ENCODE results near the gene FOSL1. TPM values are rescaled to one million over a fixed set of nuclear protein-coding genes. Genes with fewer than 3 reads are reported as not detected.

The FOSL1 gene
- total RNA-seq, 1 experiment from 2014 or later, result 58.8 TPM

DNA sequence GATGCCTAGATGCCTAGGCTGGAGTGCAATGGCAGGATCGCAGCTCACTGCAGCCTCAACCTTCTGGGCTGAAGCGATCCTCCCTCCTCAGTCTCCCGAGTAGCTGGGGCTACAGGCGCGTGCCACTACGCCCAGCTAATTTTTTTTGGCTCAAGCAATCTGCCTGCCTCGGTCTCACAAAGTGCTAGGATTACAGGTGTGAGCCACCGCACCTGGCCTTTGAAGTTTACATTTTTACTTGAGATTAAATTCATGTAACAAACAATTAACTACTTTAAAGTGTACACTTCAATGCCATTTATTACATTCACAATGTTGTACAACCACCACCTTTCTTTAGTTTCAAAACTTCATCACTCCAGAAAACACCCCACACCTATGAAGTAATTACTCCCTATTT lies 3.5 kb upstream of the FOSL1 start:
- no peaks in the 10 kb centered on the region for H3K9me3 ChIP-seq (ENCODE audit: insufficient read depth, low read depth)
- no peak overlapping the region for H3K4me3 ChIP-seq
- ChIA-PET CTCF (interaction anchor here (0.6 to 1.4 kb wide), 4 partner anchors 8 to 71 kb away, joined by 3 to 11 read pairs (median 4); no protein-coding TSS in a partner anchor), POLR2A (ENCODE audit: unreplicated experiment) (interaction anchor here (1.0 kb wide), 1 partner anchor 9 kb away, joined by 6 read pairs; no protein-coding TSS in a partner anchor)
- H3K36me3 ChIP-seq (ENCODE audit: low read depth), result peaks cover 3% of the 10 kb centered on the region; the same call in 1 of the 2 replicates
- H2AFZ ChIP-seq, result 0 out of 2 replicates have a peak overlapping the region, but pooled peaks have one; percentile 5
- H3K27ac ChIP-seq, result peak overlapping the region; percentile 76
- no peak for DNase-seq
- BruUV-seq (replicated peaks), result no TSS peak
- peaks cover 55% of the 10 kb centered on the region for H3F3A ChIP-seq (ENCODE audit: insufficient read depth, low read depth)
- TF ChIP-seq EZH2 (IDR thresholded peaks at IDR 0.05; ENCODE audit: low read depth), result no peak
- TF ChIP-seq, protein P1, sequence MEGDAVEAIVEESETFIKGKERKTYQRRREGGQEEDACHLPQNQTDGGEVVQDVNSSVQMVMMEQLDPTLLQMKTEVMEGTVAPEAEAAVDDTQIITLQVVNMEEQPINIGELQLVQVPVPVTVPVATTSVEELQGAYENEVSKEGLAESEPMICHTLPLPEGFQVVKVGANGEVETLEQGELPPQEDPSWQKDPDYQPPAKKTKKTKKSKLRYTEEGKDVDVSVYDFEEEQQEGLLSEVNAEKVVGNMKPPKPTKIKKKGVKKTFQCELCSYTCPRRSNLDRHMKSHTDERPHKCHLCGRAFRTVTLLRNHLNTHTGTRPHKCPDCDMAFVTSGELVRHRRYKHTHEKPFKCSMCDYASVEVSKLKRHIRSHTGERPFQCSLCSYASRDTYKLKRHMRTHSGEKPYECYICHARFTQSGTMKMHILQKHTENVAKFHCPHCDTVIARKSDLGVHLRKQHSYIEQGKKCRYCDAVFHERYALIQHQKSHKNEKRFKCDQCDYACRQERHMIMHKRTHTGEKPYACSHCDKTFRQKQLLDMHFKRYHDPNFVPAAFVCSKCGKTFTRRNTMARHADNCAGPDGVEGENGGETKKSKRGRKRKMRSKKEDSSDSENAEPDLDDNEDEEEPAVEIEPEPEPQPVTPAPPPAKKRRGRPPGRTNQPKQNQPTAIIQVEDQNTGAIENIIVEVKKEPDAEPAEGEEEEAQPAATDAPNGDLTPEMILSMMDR (conservative IDR thresholded peaks at IDR 0.05), result no peak
- intact Hi-C loops (cut with micrococcal nuclease; ENCODE audit: unreplicated experiment), result loop anchor here (1.0 kb wide), 1 partner anchor 12 kb away; no protein-coding TSS in a partner anchor
- H3K4me1 ChIP-seq (replicated peaks; ENCODE audit: insufficient read depth), result peaks cover 59% of the 10 kb centered on the region
- H3K27me3 ChIP-seq (ENCODE audit: insufficient read depth, low read depth), result no peaks in the 10 kb centered on the region
- no peaks in the 10 kb centered on the region for H3K9me2 ChIP-seq (ENCODE audit: insufficient read depth)
- H3K79me2 ChIP-seq (ENCODE audit: low read depth), result peaks cover 22% of the 10 kb centered on the region
- H4K20me1 ChIP-seq (ENCODE audit: insufficient read depth), result peaks cover 4% of the 10 kb centered on the region
- H3K4me2 ChIP-seq, result peak overlapping the region; percentile 74

DNA sequence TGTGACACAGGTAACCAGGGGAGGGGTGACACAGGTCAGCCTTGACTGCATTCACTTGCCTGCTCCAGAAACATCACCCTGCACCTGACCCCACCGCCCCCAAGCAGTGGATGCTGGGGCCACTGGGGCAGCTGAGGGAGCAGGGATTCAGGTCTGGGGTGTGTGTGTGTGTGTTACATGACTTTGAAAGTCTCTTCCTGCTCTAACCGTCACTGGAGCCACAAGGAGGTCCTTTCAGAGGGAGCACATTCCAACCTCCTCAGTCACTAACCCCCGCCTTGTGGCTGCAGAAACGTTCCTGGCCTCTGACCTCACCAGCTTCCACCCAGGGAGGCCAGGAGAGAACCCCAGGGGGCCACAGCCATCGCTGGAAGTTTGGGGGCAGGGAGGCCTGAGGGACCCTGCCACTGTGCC lies 2.9 kb upstream of the FOSL1 start:
- CTCF ChIA-PET, result interaction anchor here (0.6 to 1.4 kb wide), 3 partner anchors 9 to 71 kb away, joined by 3 to 11 read pairs (median 3); no protein-coding TSS in a partner anchor
- no peaks in the 10 kb centered on the region for H3K9me3 ChIP-seq (ENCODE audit: insufficient read depth, low read depth)
- peak; percentile 91 to 95 for DNase-seq
- H3K4me2 ChIP-seq, result peak overlapping the region; percentile 74
- no peak overlapping the region; the same call in 1 of the 2 replicates for H3K4me3 ChIP-seq
- peaks cover 66% of the 10 kb centered on the region for H3K4me1 ChIP-seq (replicated peaks; ENCODE audit: insufficient read depth)
- POLR2A ChIA-PET (ENCODE audit: unreplicated experiment), result interaction anchor here (0.5 to 1.0 kb wide), 5 partner anchors 9 to 477 kb away, joined by 3 to 7 read pairs (median 4); partner anchors contain the start of gene MALAT1
- no peaks in the 10 kb centered on the region for H3K27me3 ChIP-seq (ENCODE audit: insufficient read depth, low read depth)
- TF ChIP-seq, protein P1 (conservative IDR thresholded peaks at IDR 0.05), result no peak
- no peak for TF ChIP-seq EZH2 (IDR thresholded peaks at IDR 0.05; ENCODE audit: low read depth)
- H4K20me1 ChIP-seq (ENCODE audit: insufficient read depth), result peaks cover 10% of the 10 kb centered on the region
- peaks cover 10% of the 10 kb centered on the region; the same call in 1 of the 2 replicates for H3K36me3 ChIP-seq (ENCODE audit: low read depth)
- intact Hi-C loops (cut with micrococcal nuclease; ENCODE audit: unreplicated experiment), result loop anchor here (1.0 kb wide), 1 partner anchor 12 kb away; no protein-coding TSS in a partner anchor
- peaks cover 58% of the 10 kb centered on the region for H3F3A ChIP-seq (ENCODE audit: insufficient read depth, low read depth)
- H3K9me2 ChIP-seq (ENCODE audit: insufficient read depth), result no peaks in the 10 kb centered on the region
- 0 out of 2 replicates have a peak overlapping the region, but pooled peaks have one; percentile 5 for H2AFZ ChIP-seq
- peak overlapping the region; percentile 76 for H3K27ac ChIP-seq
- no TSS peak for BruUV-seq (replicated peaks)
- peaks cover 28% of the 10 kb centered on the region for H3K79me2 ChIP-seq (ENCODE audit: low read depth)

DNA sequence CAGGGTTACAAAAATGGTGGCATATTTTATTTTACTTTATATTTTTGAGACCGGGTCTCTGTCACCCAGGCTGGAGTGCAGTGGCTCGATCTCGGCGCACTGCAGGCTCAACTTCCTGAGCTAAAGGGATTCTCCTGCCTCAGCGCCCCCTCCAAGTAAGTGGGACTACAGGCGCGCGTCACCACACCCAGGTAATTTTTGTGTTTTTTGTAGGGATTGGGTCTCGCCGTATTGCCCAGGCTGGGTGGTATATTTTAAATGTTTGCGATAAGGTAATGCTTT lies 652 bp upstream of the FOSL1 start:
- intact Hi-C loops (cut with micrococcal nuclease; ENCODE audit: unreplicated experiment), result no loop called here
- Histone ChIP-seq H3K4me2 (peak overlapping the region; percentile 74), H2AFZ (no peak overlapping the region), H3K27me3 (ENCODE audit: insufficient read depth, low read depth) (no peaks in the 10 kb centered on the region), H3K79me2 (ENCODE audit: low read depth) (peaks cover 50% of the 10 kb centered on the region), H3K27ac (peak overlapping the region; percentile 76), H4K20me1 (ENCODE audit: insufficient read depth) (peaks cover 30% of the 10 kb centered on the region), H3K9me2 (ENCODE audit: insufficient read depth) (no peaks in the 10 kb centered on the region), H3F3A (ENCODE audit: insufficient read depth, low read depth) (peaks cover 67% of the 10 kb centered on the region), H3K4me1 (replicated peaks; ENCODE audit: insufficient read depth) (peaks cover 70% of the 10 kb centered on the region), H3K4me3 (peak overlapping the region; percentile 45; the same call in 1 of the 2 replicates), H3K36me3 (ENCODE audit: low read depth) (peaks cover 25% of the 10 kb centered on the region), H3K9me3 (ENCODE audit: insufficient read depth, low read depth) (no peaks in the 10 kb centered on the region)
- TSS peak; percentile 62 for BruUV-seq (replicated peaks)
- TF ChIP-seq, protein P1 (conservative IDR thresholded peaks at IDR 0.05), result no peak
- POLR2A ChIA-PET (ENCODE audit: unreplicated experiment), result interaction anchor here (0.5 to 1.6 kb wide), 14 partner anchors 8 to 1560 kb away, joined by 3 to 19 read pairs (median 5); partner anchors contain the start of genes BANF1, CCDC85B and FIBP
- no peak for DNase-seq
- CTCF ChIA-PET, result interaction anchor here (0.5 to 0.6 kb wide), 3 partner anchors 70 to 138 kb away, joined by 3 to 14 read pairs (median 6); no protein-coding TSS in a partner anchor
